ENCODE data around the gene PLA2G15. TPM values are rescaled to one million over a fixed set of nuclear protein-coding genes. Genes with fewer than 3 reads are reported as not detected.

The PLA2G15 gene
- total and polyA plus RNA-seq, 2 of the 13 experiments (the other 11 are each of a cell fraction or from before 2014, with no cell fraction given), result 14.4 to 23.7 TPM

- Histone ChIP-seq H3K4me1 (ENCODE audit: insufficient read depth, low read length) (no peaks in the 10 kb centered on the region), H3K36me3 (replicated peaks in 1 of 2; ENCODE audit: control insufficient read depth in 1 of 2, insufficient read depth in 2 of 2, low read length in 2 of 2) (peaks cover 6 to 36% of the 10 kb centered on the region in 2 experiments), H4K20me1 (ENCODE audit: insufficient read depth, low read length) (0 out of 2 replicates have a peak, but pooled peaks cover 3% of the 10 kb centered on the region), H3K4me2 (ENCODE audit: low read depth, low read length) (no peak overlapping the region), H3K79me2 (ENCODE audit: insufficient read depth, low read length) (peaks cover 13% of the 10 kb centered on the region), H3K27ac (ENCODE audit: extremely low read length, insufficient read depth, low read length) (no peak overlapping the region), H3K9me3 (ENCODE audit: low read length) (no peaks in the 10 kb centered on the region), H3K4me3 (replicated peaks in 1 of 3; ENCODE audit: insufficient read depth in 1 of 3, low read depth in 2 of 3, low read length in 3 of 3) (no peak overlapping the region), H3K27me3 (ENCODE audit: control insufficient read depth in 1 of 2, insufficient read depth in 2 of 2, low read length in 2 of 2) (no peaks in the 10 kb centered on the region), H3K9ac (ENCODE audit: insufficient read depth, low read depth, low read length) (no peak overlapping the region), H2AFZ (ENCODE audit: low read length) (no peak overlapping the region)
- ATAC-seq (no peak), FAIRE-seq (no peak), DNase-seq (ENCODE audit: low spot score) (no peak)
- CTCF ChIA-PET (ENCODE audit: low intra/inter-chr PET ratio, low total read pairs), result no interaction called here
- intact Hi-C loops (cut with micrococcal nuclease; ENCODE audit: unreplicated experiment), result no loop called here
- POLR2A ChIA-PET, result no interaction called here
- no TSS peak for BruUV-seq (replicated peaks)
- in situ Hi-C loops (cut with HindIII; ENCODE audit: extremely low pct_ligation_motif_present, low pct_unique_long_range_greater_than_20kb), result no loop called here
- 97% methylated on average over 2 of the region's 2 CpGs for WGBS (ENCODE audit: low lambda C conversion rate)
- TF ChIP-seq THAP7 (CRISPR knock-in tag; IDR thresholded peaks at IDR 0.05) (no peak), ZNF576 (CRISPR knock-in tag; IDR thresholded peaks at IDR 0.05) (no peak), HNF1A (IDR thresholded peaks at IDR 0.05; ENCODE audit: low read depth) (no peak), HNF1A (CRISPR knock-in tag; IDR thresholded peaks at IDR 0.05; ENCODE audit: borderline replicate concordance) (no peak), YEATS4 (CRISPR knock-in tag; IDR thresholded peaks at IDR 0.05; ENCODE audit: borderline replicate concordance) (no peak), MZF1 (CRISPR knock-in tag; IDR thresholded peaks at IDR 0.05; ENCODE audit: borderline replicate concordance) (no peak), ZNF652 (CRISPR knock-in tag; IDR thresholded peaks at IDR 0.05; ENCODE audit: borderline replicate concordance, low read depth) (no peak), NFYC (CRISPR knock-in tag; IDR thresholded peaks at IDR 0.05) (no peak), ZNF235 (CRISPR knock-in tag; IDR thresholded peaks at IDR 0.05; ENCODE audit: borderline replicate concordance) (no peak), AHR (CRISPR knock-in tag; IDR thresholded peaks at IDR 0.05) (no peak), RFX3 (CRISPR knock-in tag; IDR thresholded peaks at IDR 0.05) (no peak), PHF8 (CRISPR knock-in tag; IDR thresholded peaks at IDR 0.05) (no peak), ZNF781 (CRISPR knock-in tag; IDR thresholded peaks at IDR 0.05; ENCODE audit: borderline replicate concordance, not compliant biosample characterization) (no peak), POGK (CRISPR knock-in tag; conservative IDR thresholded peaks at IDR 0.05) (no peak), FOSL2 (CRISPR knock-in tag; IDR thresholded peaks at IDR 0.05) (no peak), HMGA1 (CRISPR knock-in tag; conservative IDR thresholded peaks at IDR 0.05) (no peak), ZNF496 (CRISPR knock-in tag; IDR thresholded peaks at IDR 0.05; ENCODE audit: insufficient replicate concordance) (no peak), MIXL1 (CRISPR knock-in tag; IDR thresholded peaks at IDR 0.05) (no peak)
Measured at GRCh38 chr16:68206245-68206644, 38.9 kb upstream of the PLA2G15 start.

All from HepG2 (cell line).